K562 (cell line): ENCODE data around the gene E2F7. TPM values are rescaled to one million over a fixed set of nuclear protein-coding genes. Genes with fewer than 3 reads are reported as not detected.

Experiments used
- ATAC-seq: fragments of 200-7000 bp; cut with Tn5 transposase; 3 replicates; pipeline ENCODE4 v1.9.1; 2020; ENCODE audit warnings: moderate library complexity
- BruUV-seq: library from RNA; stranded (reverse); fragments of 400-500 nt; replicated peaks from 2 replicates; lab custom pipeline; 2021; lab: Mats Ljungman, UMichigan
- CTCF ChIA-PET: fragments of 300-600 bp; formaldehyde crosslinking; extraction: SDS; loops from one replicate; lab custom pipeline; 2021; ENCODE audit warnings: low intra/inter-chr PET ratio; lab: Yijun Ruan, JAX
- POLR2A ChIA-PET: fragments of 300-600, 350-650 bp; sonication (Branson Sonifier 250); formaldehyde crosslinking; extraction: SDS; loops from one replicate; lab custom pipeline; 2021; ENCODE audit warnings: antibody characterized with exemption, inconsistent platforms; lab: Yijun Ruan, JAX
- DNase-seq, 4 experiments: peaks; one replicate each; pipeline versions ENCODE4 v3.0.0 to v3.0.0-alpha.2; 2011 to 2018; ENCODE audit warnings: low spot score in 3 of 4, mixed read lengths in 3 of 4; ENCODE audit errors: extremely low read depth in 1 of 4
- FAIRE-seq: peaks from 2 replicates; lab custom pipeline; 2011; peaks lifted over from hg19 to GRCh38; lab: Jason Lieb, UNC
- H2AFZ ChIP-seq: 2 replicates; pipeline ENCODE4 v1.6.0; 2011; ENCODE audit warnings: low read depth, low read length, control low read depth, inconsistent platforms
- H3K27ac ChIP-seq: fragments of 200-600 bp; 3 replicates; pipeline ENCODE4 v1.8.0; 2011; ENCODE audit warnings: low read depth, mild to moderate bottlenecking, control low read depth, inconsistent platforms, low read length, moderate library complexity, mixed read lengths; ENCODE audit errors: extremely low read depth
- H3K27me3 ChIP-seq, 2 experiments: fragments of 300-600 bp in 1 of 2; 2 replicates in 1 of 2; 3 replicates in 1 of 2; pipeline versions ENCODE4 v1.6.0 to v1.8.0; 2011; ENCODE audit warnings: inconsistent platforms in 2 of 2, low read length in 2 of 2, mild to moderate bottlenecking in 1 of 2, mixed read lengths in 1 of 2, moderate library complexity in 1 of 2; ENCODE audit not compliant: control insufficient read depth in 2 of 2, insufficient read depth in 2 of 2
- H3K36me3 ChIP-seq: fragments of 300-600 bp; 3 replicates; pipeline ENCODE4 v1.8.0; 2011; ENCODE audit warnings: mild to moderate bottlenecking, low read length, inconsistent platforms; ENCODE audit not compliant: control insufficient read depth, insufficient read depth
- H3K4me1 ChIP-seq, 2 experiments: fragments of 200-600 bp in 1 of 2; replicated peaks in 1 of 2; 2 replicates in 1 of 2; 3 replicates in 1 of 2; pipeline versions ENCODE4 v1.5.1 to v1.8.0; 2011; ENCODE audit warnings: inconsistent platforms in 2 of 2, low read length in 2 of 2, mild to moderate bottlenecking in 1 of 2, mixed read lengths in 1 of 2, moderate library complexity in 1 of 2; ENCODE audit not compliant: control insufficient read depth in 2 of 2, insufficient read depth in 2 of 2
- H3K4me2 ChIP-seq: 2 replicates; pipeline ENCODE4 v1.6.1; 2011; ENCODE audit warnings: low read length, control low read depth, inconsistent platforms, mixed read lengths; ENCODE audit not compliant: insufficient read depth
- H3K4me3 ChIP-seq: fragments of 200-600 bp; sonication (generic), shearing (Covaris generic); 2 replicates; pipeline ENCODE4 v1.5.1; 2016; ENCODE audit warnings: control low read depth, inconsistent platforms
- H3K79me2 ChIP-seq: fragments of 200-600 bp; 3 replicates; pipeline ENCODE4 v1.8.0; 2011; ENCODE audit warnings: low read length, inconsistent platforms; ENCODE audit not compliant: control insufficient read depth, insufficient read depth
- H3K9ac ChIP-seq, 2 experiments: 2 replicates each; pipeline versions ENCODE4 v1.6.0 to v1.6.1; 2011; ENCODE audit warnings: low read depth in 2 of 2, low read length in 2 of 2, control low read depth in 1 of 2, inconsistent platforms in 1 of 2, mild to moderate bottlenecking in 1 of 2, mixed read lengths in 1 of 2; ENCODE audit not compliant: insufficient read depth in 1 of 2
- H3K9me1 ChIP-seq: one replicate; pipeline ENCODE4 v1.6.0; 2011; ENCODE audit warnings: inconsistent platforms, mild to moderate bottlenecking, low read length, moderate library complexity; ENCODE audit not compliant: control insufficient read depth, insufficient read depth
- H3K9me3 ChIP-seq: replicated peaks from 2 replicates; pipeline ENCODE4 v1.5.1; 2011; ENCODE audit warnings: low read depth, low read length, inconsistent platforms; ENCODE audit not compliant: control insufficient read depth, insufficient read depth
- H4K20me1 ChIP-seq: replicated peaks from 2 replicates; pipeline ENCODE4 v1.6.1; 2011; ENCODE audit warnings: low read length, inconsistent platforms, mixed read lengths; ENCODE audit not compliant: control insufficient read depth, insufficient read depth
- ARID3B ChIP-seq: fragments of 250-450 bp; sonication (Bioruptor Pico); IDR thresholded peaks from 2 replicates; pipeline ENCODE4 v1.4.0; 2020; ENCODE audit warnings: borderline replicate concordance
- CXXC5 ChIP-seq: fragments of 250-450 bp; sonication (Bioruptor Pico); IDR thresholded peaks from 2 replicates; pipeline ENCODE4 v1.8.0; 2022; ENCODE audit warnings: inconsistent platforms, mild to moderate bottlenecking, moderate library complexity
- HDAC6 ChIP-seq: IDR thresholded peaks from 2 replicates; pipeline ENCODE4 v1.6.1; 2012; ENCODE audit warnings: low read depth, mild to moderate bottlenecking, control low read depth, inconsistent platforms, low read length, moderate library complexity
- KDM4B ChIP-seq, 2 experiments: fragments of 450-650 bp in 1 of 2; sonication (generic) in 1 of 2; IDR thresholded peaks; 2 replicates each; pipeline ENCODE4 v1.6.1; 2016 to 2017; ENCODE audit warnings: borderline replicate concordance in 2 of 2, antibody characterized with exemption in 1 of 2, low read depth in 1 of 2, mild to moderate bottlenecking in 1 of 2
- RBM25 ChIP-seq: fragments of 200-400 bp; formaldehyde crosslinking; IDR thresholded peaks from 2 replicates; pipeline ENCODE4 v1.6.1; 2018; ENCODE audit warnings: low read length, low read depth, moderate library complexity; ENCODE audit not compliant: severe bottlenecking
- WGBS: fragments of 100-300 bp; shearing (Covaris generic); methylation state at CpG from one replicate; pipeline ENCODE4 v1.1.6; 2016; ENCODE audit warnings: low coverage, mixed read lengths; ENCODE audit not compliant: insufficient coverage; ENCODE audit errors: missing lambda C conversion rate; 5-methylcytosine and 5-hydroxymethylcytosine counted together
- in situ Hi-C: fragments of 300-500 bp; cut with MboI; formaldehyde crosslinking; loops from 4 replicates; pipeline ENCODE4 v1.15.0; 2018; ENCODE audit warnings: inconsistent platforms, mixed read lengths
- intact Hi-C: fragments of 100-400 bp; cut with micrococcal nuclease; formaldehyde crosslinking; loops from 2 replicates; pipeline ENCODE4 v1.14.2; 2022
- polyA plus RNA-seq, 8 experiments: library from polyadenylated mRNA; depleted of rRNA in 4 of 8; stranded (reverse) in 5 of 8; unstranded in 3 of 8; fragments of >200 nt; fragmentation: Nextera tagmentation in 2 of 8; fragmentation: Illumina TruSeq in 1 of 8; extraction: Ambion mirVana in 2 of 8; extraction: Trizol in 1 of 8; gene quantifications; 2 replicates each; pipeline versions ENCODE4 v1.2.1 to v1.2.3, GENCODE V29; 2011 to 2014; ENCODE audit warnings: inconsistent platforms in 1 of 8, missing spikeins in 1 of 8
- total RNA-seq, 7 experiments: library from RNA; depleted of rRNA in 6 of 7; stranded (reverse); fragments of >200 nt in 6 of 7; fragmentation: Illumina TruSeq in 2 of 7; extraction: Trizol in 2 of 7; gene quantifications; 2 replicates each; pipeline versions ENCODE4 v1.2.1 to v1.2.3, GENCODE V29; 2011 to 2021; ENCODE audit warnings: low replicate concordance in 1 of 7
- TF ChIP-seq, protein P1 (sequence below): IDR thresholded peaks from 2 replicates; pipeline ENCODE4 v1.6.1; 2012; ENCODE audit warnings: low read depth, low read length, improper control_type of control experiment, borderline replicate concordance
- TF ChIP-seq, protein P2 (sequence below): sonication (generic); formaldehyde crosslinking; IDR thresholded peaks from 2 replicates; pipeline ENCODE4 v1.8.0; 2022; ENCODE audit warnings: mild to moderate bottlenecking, missing genetic modification reagents

Gene E2F7
- total and polyA plus RNA-seq, 9 of the 15 experiments (the other 6 are each of a cell fraction or from before 2014, with no cell fraction given): 3.4 to 13.6 (median 8.1) TPM

- WGBS: 0% methylated on average over 2 of the region's 2 CpGs
- POLR2A ChIA-PET: no interaction called here
- no peaks in the 10 kb centered on the region for H3K79me2 ChIP-seq
Measured at GRCh38 chr12:77003914-77004313, 61.5 kb downstream of the E2F7 start.

More at GRCh38 chr12:77003914-77004313, 61.5 kb downstream of the E2F7 start:
- no peaks in the 10 kb centered on the region for H3K36me3 ChIP-seq
- in situ Hi-C loops (loop anchor here (10.0 kb wide), 1 partner anchor 379 kb away; no protein-coding TSS in a partner anchor), intact Hi-C loops (no loop called here)
- H3K9me3 ChIP-seq: no peaks in the 10 kb centered on the region
- H3K9ac ChIP-seq: no peak overlapping the region
- H3K27me3 ChIP-seq: peaks cover 0 to 12% of the 10 kb centered on the region in 2 experiments; a peak in 2 of 5 replicates
- H3K9me1 ChIP-seq: no peaks in the 10 kb centered on the region
- no peak for FAIRE-seq
- no peak for DNase-seq
- CTCF ChIA-PET: no interaction called here
- ATAC-seq: no peak
- H4K20me1 ChIP-seq: no peaks in the 10 kb centered on the region
- H3K4me2 ChIP-seq: no peak overlapping the region
- H2AFZ ChIP-seq: no peak overlapping the region
- H3K27ac ChIP-seq: no peak overlapping the region
- H3K4me3 ChIP-seq: no peak overlapping the region
- no TSS peak for BruUV-seq
- no peak for TF ChIP-seq RBM25
- TF ChIP-seq KDM4B (IDR thresholded peaks at IDR 0.05; ENCODE audit: borderline replicate concordance in 2 of 2, low read depth in 1 of 2): no peak
- no peak for TF ChIP-seq ARID3B (CRISPR knock-in tag)
- no peak for TF ChIP-seq HDAC6
- TF ChIP-seq, protein P1, sequence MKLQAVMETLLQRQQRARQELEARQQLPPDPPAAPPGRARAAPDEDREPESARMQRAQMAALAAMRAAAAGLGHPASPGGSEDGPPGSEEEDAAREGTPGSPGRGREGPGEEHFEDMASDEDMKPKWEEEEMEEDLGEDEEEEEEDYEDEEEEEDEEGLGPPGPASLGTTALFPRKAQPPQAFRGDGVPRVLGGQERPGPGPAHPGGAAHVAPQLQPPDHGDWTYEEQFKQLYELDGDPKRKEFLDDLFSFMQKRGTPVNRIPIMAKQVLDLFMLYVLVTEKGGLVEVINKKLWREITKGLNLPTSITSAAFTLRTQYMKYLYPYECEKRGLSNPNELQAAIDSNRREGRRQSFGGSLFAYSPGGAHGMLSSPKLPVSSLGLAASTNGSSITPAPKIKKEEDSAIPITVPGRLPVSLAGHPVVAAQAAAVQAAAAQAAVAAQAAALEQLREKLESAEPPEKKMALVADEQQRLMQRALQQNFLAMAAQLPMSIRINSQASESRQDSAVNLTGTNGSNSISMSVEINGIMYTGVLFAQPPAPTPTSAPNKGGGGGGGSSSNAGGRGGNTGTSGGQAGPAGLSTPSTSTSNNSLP: no peak
- TF ChIP-seq CXXC5 (CRISPR knock-in tag): no peak
- TF ChIP-seq, protein P2, sequence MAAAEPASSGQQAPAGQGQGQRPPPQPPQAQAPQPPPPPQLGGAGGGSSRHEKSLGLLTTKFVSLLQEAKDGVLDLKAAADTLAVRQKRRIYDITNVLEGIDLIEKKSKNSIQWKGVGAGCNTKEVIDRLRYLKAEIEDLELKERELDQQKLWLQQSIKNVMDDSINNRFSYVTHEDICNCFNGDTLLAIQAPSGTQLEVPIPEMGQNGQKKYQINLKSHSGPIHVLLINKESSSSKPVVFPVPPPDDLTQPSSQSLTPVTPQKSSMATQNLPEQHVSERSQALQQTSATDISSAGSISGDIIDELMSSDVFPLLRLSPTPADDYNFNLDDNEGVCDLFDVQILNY (CRISPR knock-in tag): no peak
- H3K4me1 ChIP-seq: no peaks in the 10 kb centered on the region; a peak in 1 of 5 replicates
